IMR-90 (cell line): ENCODE data around the gene FHIP1A. TPM values are rescaled to one million over a fixed set of nuclear protein-coding genes. Genes with fewer than 3 reads are reported as not detected.

ENCODE experiments used
- ATAC-seq: fragments of 200-7000 bp; cut with Tn5 transposase; 2 replicates; pipeline ENCODE4 v1.9.1; 2020; ENCODE audit warnings: low read depth, mild to moderate bottlenecking, moderate library complexity
- BruUV-seq: library from RNA; stranded (reverse); fragments of 400-500 nt; replicated peaks from 2 replicates; lab custom pipeline; 2021; lab: Mats Ljungman, UMichigan
- CTCF ChIA-PET: fragments of 300-600 bp; formaldehyde crosslinking; extraction: SDS; loops from one replicate; lab custom pipeline; 2021; ENCODE audit warnings: antibody characterized with exemption; lab: Yijun Ruan, JAX
- POLR2A ChIA-PET: fragments of 300-600 bp; sonication (Branson Sonifier 250); formaldehyde crosslinking; loops from one replicate; lab custom pipeline; 2022; ENCODE audit warnings: antibody characterized with exemption; ENCODE audit not compliant: unreplicated experiment; lab: Charles Lee
- DNase-seq: peaks from one replicate; pipeline ENCODE4 v3.0.0; 2013
- H2AFZ ChIP-seq: replicated peaks from 2 replicates; pipeline ENCODE3; 2013; ENCODE audit warnings: low read length, mild to moderate bottlenecking; ENCODE audit not compliant: poor library complexity
- H2AK5ac ChIP-seq: 2 replicates; pipeline ENCODE4 v1.6.1; 2013; ENCODE audit warnings: low read depth, low read length, inconsistent platforms
- H2AK9ac ChIP-seq: replicated peaks from 2 replicates; pipeline ENCODE3; 2013; ENCODE audit warnings: mild to moderate bottlenecking, low read depth, low read length, moderate library complexity; ENCODE audit not compliant: poor library complexity
- H2BK120ac ChIP-seq: 2 replicates; pipeline ENCODE4 v1.6.1; 2013; ENCODE audit warnings: low read depth, low read length, inconsistent platforms
- H2BK15ac ChIP-seq: 3 replicates; pipeline ENCODE4 v1.6.1; 2013; ENCODE audit warnings: low read depth, low read length, inconsistent platforms
- H2BK20ac ChIP-seq: 2 replicates; pipeline ENCODE4 v1.6.1; 2013; ENCODE audit warnings: low read depth, mild to moderate bottlenecking, inconsistent platforms, low read length, moderate library complexity
- H2BK5ac ChIP-seq: 2 replicates; pipeline ENCODE4 v1.6.1; 2013; ENCODE audit warnings: mild to moderate bottlenecking, low read depth, low read length, inconsistent platforms; ENCODE audit not compliant: poor library complexity, severe bottlenecking
- H3K14ac ChIP-seq: replicated peaks from 2 replicates; pipeline ENCODE4 v1.6.1; 2013; ENCODE audit warnings: low read depth, low read length, inconsistent platforms
- H3K18ac ChIP-seq: 2 replicates; pipeline ENCODE4 v1.6.1; 2013; ENCODE audit warnings: low read depth, low read length, control low read depth
- H3K23ac ChIP-seq: 2 replicates; pipeline ENCODE4 v1.6.1; 2013; ENCODE audit warnings: low read depth, low read length, inconsistent platforms
- H3K27ac ChIP-seq: 2 replicates; pipeline ENCODE4 v1.5.1; 2013; ENCODE audit warnings: mild to moderate bottlenecking, control low read depth, low read length; ENCODE audit not compliant: insufficient read depth
- H3K27me3 ChIP-seq: 2 replicates; pipeline ENCODE4 v1.6.1; 2013; ENCODE audit warnings: low read length; ENCODE audit not compliant: control insufficient read depth, insufficient read depth
- H3K36me3 ChIP-seq: 2 replicates; pipeline ENCODE4 v1.6.1; 2013; ENCODE audit warnings: low read length, mixed read lengths; ENCODE audit not compliant: control insufficient read depth, insufficient read depth
- H3K4ac ChIP-seq: 2 replicates; pipeline ENCODE4 v1.6.1; 2013; ENCODE audit warnings: low read depth, low read length, inconsistent platforms
- H3K4me1 ChIP-seq: 2 replicates; pipeline ENCODE4 v1.6.1; 2013; ENCODE audit warnings: low read length, mixed read lengths; ENCODE audit not compliant: control insufficient read depth, insufficient read depth
- H3K4me2 ChIP-seq: 2 replicates; pipeline ENCODE4 v1.6.1; 2013; ENCODE audit warnings: low read depth, mild to moderate bottlenecking, control low read depth, low read length, moderate library complexity
- H3K4me3 ChIP-seq: 2 replicates; pipeline ENCODE4 v1.5.1; 2013; ENCODE audit warnings: low read depth, mild to moderate bottlenecking, control low read depth, low read length, moderate library complexity; ENCODE audit not compliant: insufficient read depth
- H3K56ac ChIP-seq: 2 replicates; pipeline ENCODE4 v1.6.1; 2013; ENCODE audit warnings: low read length, inconsistent platforms; ENCODE audit not compliant: insufficient read depth; ENCODE audit errors: extremely low read depth
- H3K79me1 ChIP-seq, 2 experiments: 2 replicates each; pipeline ENCODE4 v1.6.1; 2013; ENCODE audit warnings: low read length in 2 of 2, inconsistent platforms in 1 of 2, low read depth in 1 of 2
- H3K9ac ChIP-seq: 2 replicates; pipeline ENCODE4 v1.6.1; 2013; ENCODE audit warnings: low read depth, low read length, control low read depth
- H3K9me1 ChIP-seq: 2 replicates; pipeline ENCODE4 v1.6.1; 2013; ENCODE audit warnings: low read length, inconsistent platforms; ENCODE audit not compliant: insufficient read depth
- H3K9me3 ChIP-seq: 2 replicates; pipeline ENCODE4 v1.6.1; 2013; ENCODE audit warnings: low read length; ENCODE audit not compliant: control insufficient read depth, insufficient read depth
- H4K20me1 ChIP-seq: 2 replicates; pipeline ENCODE4 v1.6.1; 2013; ENCODE audit warnings: low read length, inconsistent platforms; ENCODE audit not compliant: insufficient read depth
- H4K5ac ChIP-seq: 2 replicates; pipeline ENCODE4 v1.6.1; 2013; ENCODE audit warnings: mild to moderate bottlenecking, low read depth, low read length, control low read depth
- H4K8ac ChIP-seq, 2 experiments: 2 replicates each; pipeline ENCODE4 v1.6.1; 2013; ENCODE audit warnings: low read depth in 2 of 2, low read length in 2 of 2, control low read depth in 1 of 2, inconsistent platforms in 1 of 2
- H4K91ac ChIP-seq: 2 replicates; pipeline ENCODE4 v1.6.1; 2013; ENCODE audit warnings: low read depth, low read length, inconsistent platforms; ENCODE audit not compliant: insufficient read depth
- BHLHE40 ChIP-seq: fragments of 150-350 bp; IDR thresholded peaks from 2 replicates; pipeline ENCODE4 v1.6.1; 2016; ENCODE audit warnings: mild to moderate bottlenecking, low read depth, low read length
- CEBPB ChIP-seq: IDR thresholded peaks from 2 replicates; pipeline ENCODE4 v1.6.1; 2012; ENCODE audit warnings: low read depth, low read length, improper control_type of control experiment
- CHD1 ChIP-seq: IDR thresholded peaks from 2 replicates; pipeline ENCODE4 v1.6.1; 2012; ENCODE audit warnings: low read depth, low read length, improper control_type of control experiment
- ELK1 ChIP-seq: fragments of 150-350 bp; IDR thresholded peaks from 2 replicates; pipeline ENCODE4 v1.6.1; 2016; ENCODE audit warnings: low read depth, mild to moderate bottlenecking, low read length, moderate library complexity, borderline replicate concordance
- FOS ChIP-seq: fragments of 150-350 bp; IDR thresholded peaks from 2 replicates; pipeline ENCODE4 v1.6.1; 2016; ENCODE audit warnings: low read depth, low read length
- MAZ ChIP-seq: IDR thresholded peaks from 2 replicates; pipeline ENCODE4 v1.6.1; 2012; ENCODE audit warnings: low read depth, mild to moderate bottlenecking, low read length, improper control_type of control experiment, moderate library complexity, borderline replicate concordance
- MXI1 ChIP-seq: IDR thresholded peaks from 2 replicates; pipeline ENCODE4 v1.6.1; 2012; ENCODE audit warnings: low read depth, mild to moderate bottlenecking, low read length, moderate library complexity, borderline replicate concordance
- NFE2L2 ChIP-seq: fragments of 150-350 bp; IDR thresholded peaks from 2 replicates; pipeline ENCODE4 v1.6.1; 2016; ENCODE audit warnings: low read depth, mild to moderate bottlenecking, low read length
- POLR2A ChIP-seq: IDR thresholded peaks from 2 replicates; pipeline ENCODE4 v1.6.1; 2012; ENCODE audit warnings: mild to moderate bottlenecking, low read depth, low read length
- RAD21 ChIP-seq: IDR thresholded peaks from 2 replicates; pipeline ENCODE4 v1.6.1; 2012; ENCODE audit warnings: low read length, improper control_type of control experiment
- RCOR1 ChIP-seq: IDR thresholded peaks from 2 replicates; pipeline ENCODE4 v1.6.1; 2012; ENCODE audit warnings: mild to moderate bottlenecking, low read length, improper control_type of control experiment; ENCODE audit not compliant: insufficient replicate concordance
- RFX5 ChIP-seq: IDR thresholded peaks from 2 replicates; pipeline ENCODE4 v1.8.0; 2012; ENCODE audit warnings: low read depth, mild to moderate bottlenecking, low read length, moderate library complexity
- SMC3 ChIP-seq: fragments of 150-350 bp; IDR thresholded peaks from 2 replicates; pipeline ENCODE4 v1.6.1; 2016; ENCODE audit warnings: low read depth, mild to moderate bottlenecking, antibody characterized with exemption, low read length, moderate library complexity
- USF2 ChIP-seq: fragments of 150-350 bp; IDR thresholded peaks from 2 replicates; pipeline ENCODE4 v1.6.1; 2017; ENCODE audit warnings: mild to moderate bottlenecking, antibody characterized with exemption, low read length, low read depth
- WGBS, 2 experiments: methylation state at CpG; one replicate each; pipeline versions ENCODE4 v1.1.5 to v1.1.7; 2013; ENCODE audit warnings: missing lambda C conversion rate in 2 of 2; ENCODE audit not compliant: insufficient read length in 1 of 2; ENCODE audit errors: extremely low coverage in 2 of 2; 5-methylcytosine and 5-hydroxymethylcytosine counted together
- dilution Hi-C: fragments of 300-500 bp; cut with HindIII; formaldehyde crosslinking; loops from one replicate; pipeline ENCODE4 v1.14.3; 2018; ENCODE audit warnings: low sequenced_read_pairs; ENCODE audit not compliant: unreplicated experiment
- in situ Hi-C: fragments of 300-500 bp; cut with MboI; formaldehyde crosslinking; loops from 3 replicates; pipeline ENCODE4 v1.14.3; 2019; ENCODE audit warnings: low sequenced_read_pairs, inconsistent platforms, mixed read lengths
- intact Hi-C: fragments of 100-400 bp; cut with micrococcal nuclease; formaldehyde crosslinking; loops from 2 replicates; pipeline ENCODE4 v1.10.0; 2022
- polyA plus RNA-seq, 3 experiments: library from polyadenylated mRNA; depleted of rRNA; stranded (reverse); fragments of >200 nt; gene quantifications; 2 replicates each; pipeline ENCODE4 v1.2.3, GENCODE V29; 2012; ENCODE audit warnings: low replicate concordance in 1 of 3
- total RNA-seq: library from RNA; depleted of rRNA; stranded (reverse); fragments of >200 nt; gene quantifications from 2 replicates; pipeline ENCODE4 v1.2.3, GENCODE V29; 2012

Gene FHIP1A
- total and polyA plus RNA-seq, 2 of the 4 experiments (the other 2 are of a cell fraction) = 0.02 to 0.18 TPM

GRCh38 chr4:151458148-151458547 lies 49.2 kb downstream of the FHIP1A start:
- no peak for DNase-seq
- Histone ChIP-seq H3K18ac (no peak overlapping the region), H2BK5ac (no peak overlapping the region), H2AK9ac (no peak overlapping the region), H3K79me1 (no peaks in the 10 kb centered on the region), H3K9me1 (no peaks in the 10 kb centered on the region), H3K27me3 (peaks cover 16% of the 10 kb centered on the region; the same call in 1 of the 2 replicates), H3K9ac (no peak overlapping the region), H4K91ac (no peak overlapping the region), H2AFZ (no peak overlapping the region), H3K4me3 (no peak overlapping the region), H4K8ac (no peak overlapping the region), H2BK20ac (no peak overlapping the region), H2AK5ac (no peak overlapping the region), H3K9me3 (no peaks in the 10 kb centered on the region), H3K23ac (no peak overlapping the region), H3K27ac (no peak overlapping the region), H3K36me3 (no peaks in the 10 kb centered on the region), H3K4me1 (no peaks in the 10 kb centered on the region), H2BK120ac (no peak overlapping the region), H3K4me2 (no peak overlapping the region), H3K4ac (no peak overlapping the region), H2BK15ac (no peak overlapping the region), H4K5ac (no peak overlapping the region), H3K14ac (no peak overlapping the region), H3K56ac (no peak overlapping the region), H4K20me1 (no peaks in the 10 kb centered on the region)
- dilution Hi-C loops (no loop called here), in situ Hi-C loops (no loop called here), intact Hi-C loops (no loop called here)
- no TSS peak for BruUV-seq
- no peak for ATAC-seq
- ChIA-PET CTCF (interaction anchor here (1.6 kb wide), 1 partner anchor 26 kb away, joined by 7 read pairs; no protein-coding TSS in a partner anchor), POLR2A (no interaction called here)
- TF ChIP-seq CHD1 (no peak), ELK1 (no peak), FOS (no peak), NFE2L2 (no peak), MXI1 (no peak), MAZ (no peak), RCOR1 (no peak), USF2 (no peak), POLR2A (no peak), RFX5 (no peak), SMC3 (no peak), BHLHE40 (no peak), CEBPB (no peak), RAD21 (no peak)
- WGBS, 2 experiments = no CpG with 5 or more reads among the region's 1 CpG
